KMS-11 (cell line): ENCODE data around the gene FARS2.

Experiments
- H2AFZ ChIP-seq: fragments of 200-600 bp; sonication (generic); 2 replicates; pipeline ENCODE4 v1.6.1; 2016; ENCODE audit warnings: antibody characterized with exemption, mixed run types, low read depth
- H3K27ac ChIP-seq: fragments of 200-600 bp; sonication (generic); 2 replicates; pipeline ENCODE4 v1.6.1; 2016; ENCODE audit warnings: mild to moderate bottlenecking, mixed run types
- H3K27me3 ChIP-seq: fragments of 200-600 bp; sonication (generic); 2 replicates; pipeline ENCODE4 v1.6.1; 2017; ENCODE audit warnings: mild to moderate bottlenecking, low read depth, mixed run types, moderate library complexity; ENCODE audit not compliant: insufficient read depth
- H3K36me3 ChIP-seq: fragments of 200-600 bp; sonication (generic); 2 replicates; pipeline ENCODE4 v1.6.1; 2017; ENCODE audit warnings: mild to moderate bottlenecking, mixed run types; ENCODE audit not compliant: insufficient read depth
- H3K4me1 ChIP-seq: fragments of 200-600 bp; sonication (generic); 2 replicates; pipeline ENCODE4 v1.6.1; 2016; ENCODE audit warnings: mild to moderate bottlenecking, low read depth, mixed run types; ENCODE audit not compliant: poor library complexity, severe bottlenecking
- H3K4me2 ChIP-seq: fragments of 200-600 bp; sonication (generic); 2 replicates; pipeline ENCODE4 v1.7.0; 2016; ENCODE audit warnings: mild to moderate bottlenecking, mixed run types
- H3K4me3 ChIP-seq: fragments of 200-600 bp; sonication (generic); IDR thresholded peaks from 2 replicates; pipeline ENCODE4 v1.6.1; 2017; ENCODE audit warnings: low read depth, low read length, mixed read lengths; ENCODE audit not compliant: insufficient read depth
- H3K79me2 ChIP-seq: fragments of 200-600 bp; sonication (generic); 2 replicates; pipeline ENCODE4 v1.6.1; 2016; ENCODE audit warnings: low read depth, mixed run types; ENCODE audit not compliant: insufficient read depth
- H3K9ac ChIP-seq: fragments of 200-600 bp; sonication (generic); 2 replicates; pipeline ENCODE4 v1.6.1; 2016; ENCODE audit warnings: mild to moderate bottlenecking, mixed run types
- H4K20me1 ChIP-seq: fragments of 200-600 bp; sonication (generic); 2 replicates; pipeline ENCODE4 v1.6.1; 2016; ENCODE audit warnings: mild to moderate bottlenecking, mixed run types; ENCODE audit not compliant: insufficient read depth
- TF ChIP-seq, protein P1 (sequence below): fragments of 200-600 bp; sonication (generic); conservative IDR thresholded peaks from 2 replicates; pipeline ENCODE4 v1.6.1; 2017; ENCODE audit warnings: low read depth, mild to moderate bottlenecking, antibody characterized with exemption, low read length, moderate library complexity, mixed read lengths

Gene FARS2

DNA sequence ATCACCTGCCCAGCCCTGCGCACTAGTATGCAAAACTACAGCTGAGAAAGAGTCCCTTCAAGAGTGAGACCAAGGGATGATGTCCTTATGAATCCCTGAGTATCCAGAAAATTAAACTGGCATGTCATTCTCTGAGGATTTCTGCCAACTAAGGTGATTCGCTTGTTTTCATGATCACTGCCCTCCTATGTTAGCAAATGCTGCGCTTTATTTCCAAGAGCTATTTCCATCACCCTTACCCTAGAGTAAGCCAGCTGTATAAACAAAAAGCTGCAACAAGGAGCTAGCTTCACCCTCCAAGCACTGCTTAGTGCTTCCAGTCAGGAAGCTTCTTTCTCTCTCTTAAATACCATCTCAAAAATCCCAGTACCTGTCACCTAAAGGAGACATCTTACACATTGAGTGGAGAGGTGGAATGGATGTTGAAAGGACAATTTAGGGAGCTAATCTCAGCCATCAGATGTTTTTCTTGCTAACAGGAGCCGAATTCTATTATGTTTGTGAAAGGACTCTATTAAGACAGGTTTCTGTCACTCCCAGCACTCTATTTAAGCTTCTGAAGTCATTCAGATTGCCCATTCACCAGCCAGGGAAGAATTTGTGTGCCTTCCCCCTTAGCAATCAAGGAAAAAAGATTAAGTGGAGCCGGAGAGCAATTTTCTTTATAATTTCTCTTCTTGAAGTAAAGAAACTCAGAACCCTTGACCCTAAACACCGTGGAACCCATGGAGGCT, 423.2 kb downstream of the FARS2 start:
- Histone ChIP-seq H3K4me1 (no peaks in the 10 kb centered on the region), H2AFZ (no peak overlapping the region), H3K79me2 (no peaks in the 10 kb centered on the region), H3K4me3 (no peak overlapping the region), H3K9ac (no peak overlapping the region), H3K4me2 (no peak overlapping the region), H3K36me3 (no peaks in the 10 kb centered on the region), H3K27ac (no peak overlapping the region), H4K20me1 (no peaks in the 10 kb centered on the region), H3K27me3 (no peaks in the 10 kb centered on the region)
- TF ChIP-seq, protein P1, sequence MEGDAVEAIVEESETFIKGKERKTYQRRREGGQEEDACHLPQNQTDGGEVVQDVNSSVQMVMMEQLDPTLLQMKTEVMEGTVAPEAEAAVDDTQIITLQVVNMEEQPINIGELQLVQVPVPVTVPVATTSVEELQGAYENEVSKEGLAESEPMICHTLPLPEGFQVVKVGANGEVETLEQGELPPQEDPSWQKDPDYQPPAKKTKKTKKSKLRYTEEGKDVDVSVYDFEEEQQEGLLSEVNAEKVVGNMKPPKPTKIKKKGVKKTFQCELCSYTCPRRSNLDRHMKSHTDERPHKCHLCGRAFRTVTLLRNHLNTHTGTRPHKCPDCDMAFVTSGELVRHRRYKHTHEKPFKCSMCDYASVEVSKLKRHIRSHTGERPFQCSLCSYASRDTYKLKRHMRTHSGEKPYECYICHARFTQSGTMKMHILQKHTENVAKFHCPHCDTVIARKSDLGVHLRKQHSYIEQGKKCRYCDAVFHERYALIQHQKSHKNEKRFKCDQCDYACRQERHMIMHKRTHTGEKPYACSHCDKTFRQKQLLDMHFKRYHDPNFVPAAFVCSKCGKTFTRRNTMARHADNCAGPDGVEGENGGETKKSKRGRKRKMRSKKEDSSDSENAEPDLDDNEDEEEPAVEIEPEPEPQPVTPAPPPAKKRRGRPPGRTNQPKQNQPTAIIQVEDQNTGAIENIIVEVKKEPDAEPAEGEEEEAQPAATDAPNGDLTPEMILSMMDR = no peak

- no peaks in the 10 kb centered on the region for H4K20me1 ChIP-seq
- H3K27me3 ChIP-seq = no peaks in the 10 kb centered on the region
- TF ChIP-seq, protein P1 = no peak
- H3K4me2 ChIP-seq = no peak overlapping the region
- no peaks in the 10 kb centered on the region for H3K79me2 ChIP-seq
- no peak overlapping the region for H3K9ac ChIP-seq
- H3K4me3 ChIP-seq = no peak overlapping the region
- no peak overlapping the region for H3K27ac ChIP-seq
- no peaks in the 10 kb centered on the region for H3K36me3 ChIP-seq
- no peaks in the 10 kb centered on the region for H3K4me1 ChIP-seq
- no peak overlapping the region for H2AFZ ChIP-seq
Observed at GRCh38 chr6:5693225-5694145, 432.2 kb downstream of the FARS2 start.

- Histone ChIP-seq H2AFZ (no peak overlapping the region), H3K27me3 (no peaks in the 10 kb centered on the region), H3K79me2 (no peaks in the 10 kb centered on the region), H3K9ac (no peak overlapping the region), H3K27ac (no peak overlapping the region), H3K4me2 (no peak overlapping the region), H3K36me3 (no peaks in the 10 kb centered on the region), H3K4me3 (no peak overlapping the region), H4K20me1 (no peaks in the 10 kb centered on the region), H3K4me1 (no peaks in the 10 kb centered on the region)
- TF ChIP-seq, protein P1 = no peak
Observed at GRCh38 chr6:5695260-5696245, 434.2 kb downstream of the FARS2 start.

GRCh38 chr6:5697508-5697907, 436.2 kb downstream of the FARS2 start:
- Histone ChIP-seq H2AFZ (no peak overlapping the region), H3K79me2 (no peaks in the 10 kb centered on the region), H4K20me1 (no peaks in the 10 kb centered on the region), H3K27ac (no peak overlapping the region), H3K27me3 (no peaks in the 10 kb centered on the region), H3K9ac (no peak overlapping the region), H3K4me1 (no peaks in the 10 kb centered on the region), H3K36me3 (no peaks in the 10 kb centered on the region), H3K4me3 (no peak overlapping the region), H3K4me2 (no peak overlapping the region)
- TF ChIP-seq, protein P1 = no peak
